ENCODE results near the gene SERBP1.
"Not testable (repeated sequence)": the region's sequence is repeated elsewhere in the genome, so short reads cannot be mapped to it uniquely, and the experiment has no call there.

SERBP1 gene

DNA sequence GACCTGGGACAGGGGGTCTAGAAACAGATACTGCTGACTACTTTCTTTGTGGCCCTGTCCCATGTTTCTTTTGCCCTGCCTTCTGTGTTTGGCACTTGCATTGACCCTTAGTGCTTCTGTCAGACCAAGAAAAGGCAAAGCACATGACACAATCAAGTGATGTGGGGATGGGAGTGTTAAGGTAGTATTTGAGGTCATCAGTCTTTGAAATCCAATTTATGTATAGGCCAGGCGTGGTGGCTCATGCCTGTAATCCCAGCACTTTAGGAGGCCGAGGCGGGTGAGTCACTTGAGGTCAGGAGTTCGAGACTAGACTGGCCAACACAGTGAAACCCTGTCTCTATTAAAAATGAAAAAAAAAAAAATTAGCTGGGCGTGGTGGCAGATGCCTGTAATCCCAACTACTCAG lies 26.0 kb downstream of the SERBP1 start:
- no peak for DNase-seq

DNA sequence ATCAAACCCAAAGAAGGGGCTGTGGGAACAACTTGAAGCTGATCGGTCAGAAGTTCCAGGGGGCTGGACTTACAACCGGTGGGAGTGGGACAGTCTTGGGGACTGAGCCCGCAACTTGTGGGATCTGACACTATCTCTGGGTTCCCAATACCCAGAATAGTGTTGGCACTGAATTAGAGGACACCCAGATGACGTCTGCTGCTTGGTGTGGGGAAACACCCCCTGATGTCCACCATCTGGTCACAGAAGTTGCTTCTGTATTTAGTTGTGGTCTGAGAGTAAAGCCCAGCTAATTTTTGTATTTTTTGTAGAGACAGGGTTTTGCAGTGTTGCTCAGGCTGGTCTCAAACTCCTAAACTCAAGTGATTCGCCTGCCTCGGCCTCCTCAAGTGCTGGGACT lies 28.8 kb downstream of the SERBP1 start:
- no peak for DNase-seq

DNA sequence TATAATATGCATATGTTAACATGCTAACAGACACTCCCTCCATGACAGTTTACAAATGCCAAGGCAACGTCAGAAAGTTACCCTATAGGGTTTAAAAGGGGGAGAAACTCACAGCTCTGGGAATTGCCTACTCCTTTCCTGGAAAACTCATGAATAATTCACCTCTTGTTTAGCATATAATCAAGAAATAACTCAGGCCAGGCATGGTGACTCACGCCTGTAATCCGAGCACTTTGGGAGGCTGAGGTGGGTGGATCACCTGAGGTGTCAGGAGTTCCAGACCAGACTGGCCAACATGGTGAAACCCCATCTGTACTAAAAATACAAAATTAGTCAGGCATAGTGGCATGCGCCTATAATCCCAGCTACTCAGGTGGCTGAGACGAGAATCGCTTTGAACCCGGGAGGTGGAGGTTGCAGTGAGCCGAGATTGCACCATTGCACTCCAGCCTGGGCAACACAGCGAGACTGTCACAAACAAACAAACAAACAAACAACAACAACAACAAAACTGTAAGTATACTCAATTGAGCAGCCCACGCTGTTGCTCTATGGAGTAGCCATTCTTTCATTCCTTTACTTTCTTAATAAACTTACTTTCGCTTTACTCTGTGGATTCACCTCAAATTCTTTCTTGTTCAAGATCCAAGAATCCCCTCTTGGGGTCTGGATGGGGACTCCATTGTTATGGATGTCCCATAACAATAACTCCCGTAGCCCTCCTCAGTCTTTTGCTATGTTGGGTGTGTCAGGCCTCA lies 30.0 kb downstream of the SERBP1 start:
- DNase-seq: not testable (repeated sequence)

DNA sequence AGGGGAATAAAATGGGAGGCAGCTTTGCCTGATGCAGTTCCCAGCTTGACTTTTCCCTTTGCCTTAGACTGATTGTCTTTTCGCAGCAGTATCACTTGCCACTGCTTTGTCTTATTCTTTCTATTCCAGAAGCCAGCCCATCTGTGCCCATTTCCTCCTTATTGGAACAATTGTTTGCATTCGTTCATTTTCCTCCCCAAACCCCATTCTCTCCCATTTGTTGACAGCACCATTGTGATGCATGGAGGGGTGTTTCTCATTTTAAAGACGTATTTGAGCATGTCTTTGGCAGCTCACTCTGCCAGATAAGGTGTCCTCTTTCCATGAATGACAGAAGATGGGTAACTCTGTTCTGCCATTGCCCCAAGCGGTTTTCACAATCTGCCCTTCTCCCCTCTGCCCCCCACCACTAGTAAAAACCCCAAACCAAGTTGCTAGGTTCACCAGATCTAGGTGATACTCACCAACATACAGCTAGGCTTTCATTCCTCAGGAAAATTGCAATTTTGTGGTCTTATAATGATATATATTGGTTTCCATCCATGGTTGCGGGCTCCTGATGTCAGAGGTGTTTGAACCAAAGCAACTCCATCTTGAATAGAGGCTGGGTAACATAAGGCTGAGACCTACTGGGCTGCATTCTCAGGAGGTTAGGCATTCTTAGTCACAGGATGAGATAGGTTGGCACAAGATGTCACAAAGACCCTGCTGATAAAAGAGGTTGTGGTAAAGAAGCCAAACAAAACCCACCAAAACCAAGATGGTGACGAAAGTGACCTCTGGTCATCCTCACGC lies 30.8 kb downstream of the SERBP1 start:
- no peak for DNase-seq

DNA sequence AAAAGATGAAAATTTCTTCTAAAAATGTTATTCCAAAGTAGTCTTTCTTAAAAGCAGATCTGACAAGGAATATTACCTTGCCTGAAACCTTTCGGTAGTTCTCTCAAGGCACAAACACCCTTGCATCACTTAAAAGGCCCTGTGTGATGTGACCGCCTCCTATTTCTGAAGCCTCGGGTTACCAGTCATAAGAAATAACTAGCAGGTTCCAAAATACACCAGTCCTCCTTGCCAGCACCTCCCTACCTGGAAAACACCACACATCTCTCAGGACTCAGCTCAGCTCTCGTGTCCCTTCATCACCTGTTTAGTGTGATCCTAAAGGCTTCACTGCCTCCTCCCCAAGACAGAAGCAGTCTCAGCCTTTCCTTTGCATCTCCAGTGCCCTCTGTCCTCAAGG lies 35.7 kb downstream of the SERBP1 start:
- DNase-seq: no peak

DNA sequence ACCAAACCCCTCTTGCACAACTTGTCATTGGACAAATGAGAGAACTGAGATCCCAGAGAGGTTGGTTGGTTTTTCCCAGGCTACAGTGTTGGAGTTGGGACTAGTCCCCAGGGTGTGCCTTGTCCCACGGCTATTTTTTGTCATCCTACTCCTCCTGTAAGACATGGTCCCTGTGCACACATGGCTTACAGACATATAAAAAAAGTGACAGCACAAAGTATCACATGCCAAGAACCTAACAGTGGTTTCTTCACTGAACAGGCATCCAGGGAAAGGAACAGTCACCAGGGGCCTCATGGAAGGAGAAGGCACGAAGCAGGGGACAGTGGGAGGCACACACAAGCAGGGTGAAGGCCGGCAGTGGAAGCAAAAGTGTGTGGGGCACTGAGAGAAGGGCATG lies 36.5 kb downstream of the SERBP1 start:
- DNase-seq: no peak

DNA sequence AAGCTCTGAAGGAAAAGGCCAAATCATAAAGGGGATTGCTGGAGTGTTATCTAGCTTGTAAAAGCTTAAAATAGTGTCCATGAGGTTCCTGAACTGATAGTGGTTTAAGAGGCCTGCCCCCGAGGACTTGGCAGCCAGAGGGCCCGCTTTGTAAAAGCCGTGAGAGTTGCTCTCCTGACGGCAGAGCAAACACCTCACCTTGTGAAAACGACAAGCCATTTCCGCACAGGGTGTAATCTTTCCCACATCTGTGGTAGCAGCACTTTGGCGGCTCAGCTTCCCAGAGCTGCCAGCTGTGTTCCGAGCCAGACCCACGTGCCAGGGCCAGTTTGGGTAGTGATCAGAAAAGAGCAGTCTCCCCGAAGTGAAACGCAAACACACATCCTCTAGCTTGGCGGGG lies 37.0 kb downstream of the SERBP1 start:
- no peak for DNase-seq

DNA sequence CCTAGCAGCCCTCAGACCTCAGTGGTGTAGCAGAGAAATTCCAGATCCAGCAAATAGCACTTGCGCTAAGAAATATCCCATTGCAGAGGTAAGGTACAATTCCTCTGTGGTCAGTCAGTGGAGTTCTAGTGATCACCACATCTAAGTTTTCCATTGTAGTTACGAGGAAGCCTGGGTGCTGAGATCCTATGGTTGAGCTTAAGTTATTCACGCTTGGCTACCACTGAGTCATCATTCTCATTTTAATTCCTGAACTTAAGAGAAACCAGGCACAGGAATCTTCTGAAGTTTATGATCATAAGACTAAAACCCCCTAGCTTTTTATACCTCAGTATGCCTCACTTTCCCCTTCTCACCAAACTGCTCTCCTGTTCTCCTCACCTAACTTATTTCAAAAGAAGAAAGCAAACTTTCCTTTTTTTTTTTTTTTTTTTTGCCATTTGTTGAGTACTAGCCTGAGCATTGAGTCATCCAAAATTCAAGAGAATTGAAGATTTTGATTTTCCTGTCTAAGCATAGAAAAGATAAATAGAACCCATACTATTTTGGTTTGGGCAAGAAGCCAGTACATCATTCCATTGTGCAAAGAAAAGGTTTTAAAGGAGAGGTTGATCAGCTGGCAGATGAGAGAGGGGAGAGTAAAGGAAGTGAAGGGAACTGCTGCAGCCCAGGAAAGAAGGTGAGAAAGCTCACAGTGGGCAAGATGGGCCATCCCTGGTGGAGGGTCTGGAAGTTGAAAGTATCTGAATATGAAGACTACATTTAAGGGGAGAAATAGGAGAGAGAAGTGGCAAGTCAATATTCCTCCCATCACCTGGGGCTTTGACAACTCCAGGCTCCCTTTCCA lies 39.9 kb downstream of the SERBP1 start:
- no peak for DNase-seq

DNA sequence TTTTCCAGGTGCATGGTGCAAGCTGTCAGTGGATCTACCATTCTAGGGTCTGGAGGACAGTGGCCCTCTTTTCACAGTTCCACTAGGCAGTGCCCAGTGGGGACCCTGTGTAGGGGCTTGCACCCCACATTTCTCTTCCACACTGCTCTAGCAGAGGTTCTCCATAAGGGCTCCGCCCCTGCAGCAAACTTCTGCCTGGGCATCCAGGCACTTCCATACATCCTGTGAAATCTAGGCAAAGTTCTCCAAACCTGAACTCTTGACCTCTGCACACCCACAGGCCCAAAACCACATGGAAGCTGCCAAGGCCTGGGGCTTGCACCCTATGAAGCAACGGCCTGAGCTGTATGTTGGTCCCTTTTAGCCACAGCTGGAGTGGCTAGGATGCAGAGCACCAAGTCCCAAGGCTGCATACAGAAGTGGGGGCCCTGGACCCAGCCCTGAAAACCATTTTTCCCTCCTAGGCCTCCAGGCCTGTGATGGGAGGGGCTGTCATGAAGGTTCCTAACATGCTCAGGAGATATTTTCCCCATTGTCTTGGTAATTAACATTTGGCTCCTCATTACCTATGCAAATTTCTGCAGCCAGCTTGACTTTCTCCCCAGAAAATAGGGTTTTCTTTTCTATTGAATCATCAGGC lies 46.1 kb downstream of the SERBP1 start:
- DNase-seq: no peak

DNA sequence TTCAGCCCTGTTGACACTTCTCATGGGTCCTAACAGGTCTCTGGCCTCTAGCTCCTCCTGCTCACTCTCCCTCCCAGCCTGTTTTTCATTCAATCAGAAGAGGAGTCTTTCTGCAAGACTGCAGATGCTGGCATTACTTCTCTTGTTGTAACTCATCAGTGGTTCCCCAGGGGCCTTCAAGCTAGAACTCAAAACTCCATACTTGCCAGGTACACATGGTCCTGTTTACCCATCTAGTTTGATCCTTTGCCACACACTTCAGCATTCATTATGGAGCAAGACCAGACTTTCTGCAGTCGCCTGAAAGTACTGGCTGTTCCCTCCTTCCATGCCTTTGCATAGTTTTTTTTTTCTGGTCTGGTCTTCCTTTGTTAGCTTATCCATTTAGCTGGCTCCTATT lies 47.9 kb downstream of the SERBP1 start:
- no peak for DNase-seq

DNA sequence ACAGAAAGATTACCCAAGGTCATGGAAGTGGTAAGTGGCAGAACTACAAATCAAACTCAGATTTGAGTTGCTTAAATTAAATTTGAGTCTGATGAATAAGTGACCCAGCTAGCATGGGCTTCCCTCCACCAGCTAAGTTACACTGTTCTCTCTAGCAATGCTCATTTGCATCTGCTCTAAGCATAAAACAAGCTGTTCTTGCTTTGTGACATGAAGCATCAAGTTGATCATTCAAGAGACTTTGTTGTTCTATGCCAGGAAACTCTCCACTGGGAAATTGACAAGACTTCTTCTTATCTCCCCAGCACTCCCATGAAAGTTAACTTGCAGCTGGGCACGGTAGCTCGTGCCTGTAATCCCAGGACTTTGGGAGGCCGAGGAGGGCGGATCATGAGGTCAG lies 49.0 kb downstream of the SERBP1 start:
- no peak for DNase-seq

DNA sequence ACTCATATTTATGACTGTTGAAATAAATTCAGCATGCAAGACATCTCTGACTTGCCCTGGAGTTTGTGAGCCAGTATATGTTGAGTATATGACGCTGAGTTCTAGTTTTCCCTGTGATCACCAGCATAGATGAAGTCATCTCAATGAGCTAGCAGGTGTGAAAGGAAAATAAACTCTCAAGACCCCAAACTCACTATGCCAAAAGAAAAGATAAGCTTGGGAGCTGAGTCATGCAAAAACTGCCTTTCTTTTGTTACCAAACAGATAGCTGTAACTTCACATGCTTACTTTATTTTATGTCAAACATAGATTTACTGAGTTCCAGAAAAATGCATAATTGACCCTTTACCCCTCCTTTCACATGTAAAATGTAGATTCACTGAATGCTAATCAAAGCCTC lies 52.9 kb downstream of the SERBP1 start:
- no peak for DNase-seq

DNA sequence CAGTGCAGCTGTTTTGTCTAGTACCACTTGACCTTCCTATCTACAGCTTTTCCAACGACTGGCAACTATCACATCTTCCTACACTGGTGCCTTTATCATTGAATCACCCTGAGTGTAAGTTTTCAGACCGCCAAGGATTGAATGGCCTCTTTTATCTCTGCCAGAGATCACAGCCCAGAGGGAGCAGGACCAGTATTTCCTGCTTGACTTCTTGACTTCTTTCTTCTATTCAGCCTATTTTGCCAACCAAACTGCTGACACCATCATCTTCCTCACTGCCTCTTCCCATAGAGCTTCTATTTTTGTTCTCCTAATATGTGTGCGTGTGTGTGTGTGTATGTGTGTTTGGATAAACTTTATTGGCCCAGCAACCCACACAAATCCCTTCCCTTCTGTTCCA lies 53.8 kb downstream of the SERBP1 start:
- DNase-seq: no peak

DNA sequence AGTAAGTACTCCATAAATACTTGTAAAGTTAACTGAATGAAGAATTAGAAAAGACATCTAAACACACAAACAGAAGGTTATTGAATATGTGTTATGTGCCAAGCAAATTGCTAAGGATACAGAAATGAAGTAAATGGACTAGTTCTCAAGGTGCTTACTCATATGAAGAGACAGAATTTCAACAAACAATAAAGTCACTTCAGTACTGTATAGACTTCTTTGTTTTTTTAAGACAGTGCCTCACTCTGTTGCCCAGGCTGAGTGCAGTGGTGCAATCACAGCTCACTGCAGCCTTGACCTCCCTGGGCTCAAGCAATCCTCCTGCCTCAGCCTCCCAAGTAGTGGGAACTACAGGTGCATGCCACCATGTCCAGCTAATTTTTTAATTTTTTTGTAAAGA lies 57.3 kb downstream of the SERBP1 start:
- DNase-seq: no peak

DNA sequence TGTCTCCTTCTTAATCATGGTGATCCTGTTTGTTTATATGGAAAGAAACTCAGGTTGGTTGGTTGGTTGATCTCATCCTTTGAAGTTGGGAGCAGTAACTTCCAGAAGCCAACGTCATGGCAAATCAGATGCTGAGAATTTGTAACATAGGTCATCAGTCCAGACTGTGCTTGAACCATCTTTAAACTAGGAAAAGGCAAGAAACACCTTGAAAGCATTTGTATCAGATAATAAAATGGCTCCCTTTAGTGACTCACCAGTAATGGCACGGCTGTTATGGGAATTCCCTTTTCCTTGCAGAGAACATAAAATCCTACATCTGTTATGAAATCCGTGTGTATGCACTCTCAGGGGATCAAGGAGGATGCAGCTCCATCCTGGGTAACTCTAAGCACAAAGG lies 58.1 kb downstream of the SERBP1 start:
- no peak for DNase-seq

DNA sequence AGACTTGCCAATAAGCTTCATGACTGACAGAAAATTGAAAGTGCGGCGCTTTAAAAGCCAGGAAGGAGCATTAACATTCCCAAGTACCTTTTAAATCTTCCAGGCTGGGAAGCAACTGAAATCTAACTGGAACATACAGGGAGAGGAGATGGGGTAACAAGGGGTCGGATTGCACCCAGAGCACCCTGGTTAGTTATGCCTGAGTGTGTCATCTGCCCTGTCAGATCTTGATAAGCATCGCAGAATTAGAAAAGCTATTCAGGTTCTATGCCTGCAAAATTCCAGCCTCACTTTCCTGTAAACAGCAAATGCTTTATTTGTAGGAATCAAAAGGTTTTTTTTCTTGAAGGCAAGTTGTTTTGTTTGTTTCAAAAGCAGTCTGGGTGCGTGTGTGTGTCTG lies 58.5 kb downstream of the SERBP1 start:
- DNase-seq: no peak

DNA sequence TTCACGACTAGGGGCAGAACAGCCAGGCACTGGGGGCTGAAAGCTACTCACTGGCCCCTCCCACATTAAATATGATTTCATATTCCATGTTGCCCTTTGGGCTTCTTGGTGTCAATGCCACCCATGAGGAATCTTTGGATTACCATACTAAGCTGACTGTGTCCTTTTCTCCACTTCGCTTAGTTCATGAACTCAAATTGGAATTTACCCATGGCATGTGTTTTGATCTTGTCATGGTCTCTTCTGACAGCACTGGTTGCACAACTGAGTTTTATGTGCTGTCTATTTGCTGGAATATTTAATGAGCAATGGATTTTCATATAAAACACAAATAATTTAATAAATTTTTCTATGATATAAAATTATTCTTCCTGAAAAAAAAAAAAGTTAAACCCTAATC lies 59.2 kb downstream of the SERBP1 start:
- DNase-seq: no peak

DNA sequence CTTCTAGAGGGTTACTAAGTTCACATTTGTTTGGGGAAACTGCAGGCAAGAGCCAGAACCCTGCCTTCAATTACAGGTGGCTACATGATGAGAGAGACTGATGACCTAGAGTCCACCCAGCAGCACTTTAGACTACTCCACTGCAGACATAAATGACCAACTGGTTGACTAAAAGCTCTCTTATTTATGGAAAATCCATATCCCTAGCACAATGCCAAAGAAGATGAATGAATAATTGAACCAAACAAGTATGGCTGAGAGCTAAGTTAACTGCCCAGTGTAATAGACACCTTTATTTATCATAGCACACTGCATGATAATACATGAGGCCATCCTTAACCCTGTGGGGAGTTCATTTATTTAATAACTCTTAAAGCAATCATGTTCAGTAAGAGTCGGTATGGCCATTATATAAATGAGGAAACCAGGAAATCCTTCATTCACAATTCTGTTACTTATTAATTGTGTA lies 62.1 kb downstream of the SERBP1 start:
- no peak for DNase-seq

DNA sequence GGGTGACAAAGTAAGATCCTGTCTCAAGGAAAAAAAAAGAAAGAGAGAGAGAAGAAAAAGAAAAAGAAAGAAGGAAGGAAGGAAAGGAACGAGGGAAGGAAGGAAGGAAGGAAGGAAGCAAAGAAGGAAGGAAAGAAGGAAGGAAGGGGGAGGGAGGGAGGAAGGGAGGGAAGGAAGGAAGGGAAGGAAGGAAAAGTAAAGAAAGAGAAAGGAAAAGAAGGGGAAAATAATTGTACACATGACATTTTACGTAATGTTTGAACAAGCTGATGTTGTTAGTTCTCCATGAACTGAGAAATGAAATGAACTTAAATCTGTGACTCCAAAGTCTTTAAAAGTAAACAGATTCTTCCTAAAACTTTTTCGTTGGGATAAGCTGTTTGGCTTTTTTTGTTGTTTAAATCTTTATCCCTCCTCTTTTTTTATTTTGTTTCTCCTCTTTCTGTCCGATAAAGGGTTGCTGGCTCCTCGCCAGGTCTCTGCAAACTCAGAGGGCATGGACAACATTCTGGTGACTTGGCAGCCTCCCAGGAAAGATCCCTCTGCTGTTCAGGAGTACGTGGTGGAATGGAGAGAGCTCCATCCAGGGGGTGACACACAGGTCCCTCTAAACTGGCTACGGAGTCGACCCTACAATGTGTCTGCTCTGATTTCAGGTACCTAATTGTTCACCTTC lies 62.7 kb downstream of the SERBP1 start:
- DNase-seq: no peak

DNA sequence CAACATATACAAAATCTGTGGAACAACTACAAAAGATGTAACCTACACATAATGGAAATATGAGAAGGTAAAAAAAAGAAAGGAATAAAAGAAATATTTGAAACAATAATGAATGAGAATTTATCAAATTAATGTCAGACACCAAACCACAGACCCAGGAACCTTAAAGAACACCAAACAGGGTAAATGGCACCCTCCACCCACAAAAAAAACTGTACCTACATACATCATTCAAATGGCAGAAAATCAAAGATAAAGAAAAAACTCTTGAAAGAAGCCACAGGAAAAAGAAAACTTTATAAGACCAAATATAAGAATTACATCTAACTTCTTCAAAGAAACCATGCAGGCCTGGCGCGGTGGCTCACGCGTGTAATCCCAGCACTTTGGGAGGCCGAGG lies 68.6 kb downstream of the SERBP1 start:
- DNase-seq: no peak

DNA sequence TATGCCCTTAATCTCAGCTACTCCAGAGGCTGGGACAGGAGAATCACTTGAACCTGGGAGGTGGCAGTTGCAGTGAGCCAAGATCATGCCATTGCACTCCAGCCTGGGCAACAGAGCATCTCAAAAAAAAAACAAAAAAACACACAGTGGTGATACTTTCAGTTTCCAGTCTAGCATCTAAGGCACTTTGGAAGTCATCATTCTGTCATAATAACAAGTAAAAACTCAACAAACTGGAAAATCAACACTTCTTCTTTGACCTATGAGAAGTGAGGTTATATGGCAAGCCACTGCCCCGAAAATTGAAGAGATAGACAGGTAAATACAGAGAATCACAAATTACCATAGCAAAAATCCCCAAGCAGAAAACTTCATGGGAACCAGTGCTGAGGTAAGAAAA lies 70.6 kb downstream of the SERBP1 start:
- no peak for DNase-seq

All from CD4-positive, alpha-beta T cell treated with Interleukin-15 for 1 hour (primary cell).